HEK293 (cell line): ENCODE results near the gene CPTP.
"Not testable (repeated sequence)": the region's sequence is repeated elsewhere in the genome, so short reads cannot be mapped to it uniquely, and the experiment has no call there.

Experiments used
- CTCF ChIA-PET: fragments of 350-600 bp; formaldehyde crosslinking; extraction: SDS; loops from one replicate; lab custom pipeline; 2021; ENCODE audit warnings: antibody characterized with exemption; lab: Yijun Ruan, JAX
- POLR2A ChIA-PET: fragments of 300-600 bp; formaldehyde crosslinking; extraction: SDS; loops from one replicate; lab custom pipeline; 2020; ENCODE audit warnings: antibody characterized with exemption, inconsistent platforms; lab: Yijun Ruan, JAX
- H3K27ac ChIP-seq: fragments of 200-500 bp; sonication (Bioruptor generic); 2 replicates; pipeline ENCODE4 v1.5.1; 2014; ENCODE audit warnings: low read depth, low read length, control low read depth, inconsistent platforms; ENCODE audit errors: extremely low read depth
- H3K36me3 ChIP-seq, 2 experiments: fragments of 200-500 bp in 1 of 2; sonication (Bioruptor generic) in 1 of 2; 1 replicate in 1 of 2; 2 replicates in 1 of 2; pipeline ENCODE4 v1.5.1; 2014 to 2017; ENCODE audit warnings: inconsistent platforms in 2 of 2, low read length in 2 of 2; ENCODE audit not compliant: control insufficient read depth in 2 of 2, insufficient read depth in 1 of 2
- H3K4me1 ChIP-seq: fragments of 200-500 bp; sonication (Bioruptor generic); 2 replicates; pipeline ENCODE4 v1.5.1; 2014; ENCODE audit warnings: mild to moderate bottlenecking, low read length, inconsistent platforms; ENCODE audit not compliant: control insufficient read depth, insufficient read depth
- H3K4me3 ChIP-seq: 2 replicates; pipeline ENCODE4 v1.5.1; 2011; ENCODE audit warnings: low read depth, mild to moderate bottlenecking, control low read depth, low read length, moderate library complexity
- H3K9me3 ChIP-seq: fragments of 200-500 bp; sonication (Bioruptor generic); 2 replicates; pipeline ENCODE4 v1.5.1; 2014; ENCODE audit warnings: low read depth, low read length, inconsistent platforms; ENCODE audit not compliant: control insufficient read depth, insufficient read depth
- BCL11B ChIP-seq: fragments of 450-650 bp; formaldehyde crosslinking; IDR thresholded peaks from 2 replicates; pipeline ENCODE4 v1.5.1; 2016; ENCODE audit warnings: low read depth, missing biosample characterization, missing genetic modification characterization
- KLF1 ChIP-seq: fragments of 450-650 bp; formaldehyde crosslinking; IDR thresholded peaks from 2 replicates; pipeline ENCODE4 v1.5.1; 2016; ENCODE audit warnings: missing biosample characterization, missing genetic modification characterization
- KLF9 ChIP-seq: fragments of 450-650 bp; formaldehyde crosslinking; IDR thresholded peaks from 2 replicates; pipeline ENCODE4 v1.5.1; 2016; ENCODE audit warnings: missing biosample characterization, missing genetic modification characterization, low read depth
- PRDM6 ChIP-seq: fragments of 450-650 bp; formaldehyde crosslinking; IDR thresholded peaks from 2 replicates; pipeline ENCODE4 v1.5.1; 2017; ENCODE audit warnings: missing biosample characterization, missing genetic modification characterization
- SP7 ChIP-seq: fragments of 450-650 bp; formaldehyde crosslinking; IDR thresholded peaks from 2 replicates; pipeline ENCODE4 v1.5.1; 2016; ENCODE audit warnings: missing biosample characterization, missing genetic modification characterization
- ZNF146 ChIP-seq: fragments of 450-650 bp; formaldehyde crosslinking; IDR thresholded peaks from 2 replicates; pipeline ENCODE4 v1.5.1; 2016; ENCODE audit warnings: missing biosample characterization, missing genetic modification characterization
- ZNF202 ChIP-seq: fragments of 450-650 bp; formaldehyde crosslinking; IDR thresholded peaks from 2 replicates; pipeline ENCODE4 v1.5.1; 2016; ENCODE audit warnings: missing biosample characterization, missing genetic modification characterization, borderline replicate concordance
- ZNF48 ChIP-seq: fragments of 450-650 bp; formaldehyde crosslinking; IDR thresholded peaks from 2 replicates; pipeline ENCODE4 v1.5.1; 2016; ENCODE audit warnings: missing biosample characterization, missing genetic modification characterization
- ZNF501 ChIP-seq: fragments of 450-650 bp; formaldehyde crosslinking; IDR thresholded peaks from 2 replicates; pipeline ENCODE4 v1.5.1; 2016; ENCODE audit warnings: missing biosample characterization, missing genetic modification characterization
- ZNF600 ChIP-seq: fragments of 450-650 bp; formaldehyde crosslinking; IDR thresholded peaks from 2 replicates; pipeline ENCODE4 v1.5.1; 2016; ENCODE audit warnings: missing biosample characterization, missing genetic modification characterization
- ZNF629 ChIP-seq: fragments of 450-650 bp; formaldehyde crosslinking; IDR thresholded peaks from 2 replicates; pipeline ENCODE4 v1.5.1; 2017; ENCODE audit warnings: missing biosample characterization, missing genetic modification characterization
- ZSCAN4 ChIP-seq: fragments of 450-650 bp; formaldehyde crosslinking; IDR thresholded peaks from 2 replicates; pipeline ENCODE4 v1.5.1; 2017; ENCODE audit warnings: missing biosample characterization, missing genetic modification characterization
- TF ChIP-seq, protein P1 (sequence below): fragments of 450-650 bp; formaldehyde crosslinking; IDR thresholded peaks from 2 replicates; pipeline ENCODE4 v1.5.1; 2016; ENCODE audit warnings: missing biosample characterization, missing genetic modification characterization
- TF ChIP-seq, protein P2 (sequence below): fragments of 450-650 bp; formaldehyde crosslinking; IDR thresholded peaks from 2 replicates; pipeline ENCODE4 v1.5.1; 2016; ENCODE audit warnings: missing biosample characterization, missing genetic modification characterization

CPTP gene

DNA sequence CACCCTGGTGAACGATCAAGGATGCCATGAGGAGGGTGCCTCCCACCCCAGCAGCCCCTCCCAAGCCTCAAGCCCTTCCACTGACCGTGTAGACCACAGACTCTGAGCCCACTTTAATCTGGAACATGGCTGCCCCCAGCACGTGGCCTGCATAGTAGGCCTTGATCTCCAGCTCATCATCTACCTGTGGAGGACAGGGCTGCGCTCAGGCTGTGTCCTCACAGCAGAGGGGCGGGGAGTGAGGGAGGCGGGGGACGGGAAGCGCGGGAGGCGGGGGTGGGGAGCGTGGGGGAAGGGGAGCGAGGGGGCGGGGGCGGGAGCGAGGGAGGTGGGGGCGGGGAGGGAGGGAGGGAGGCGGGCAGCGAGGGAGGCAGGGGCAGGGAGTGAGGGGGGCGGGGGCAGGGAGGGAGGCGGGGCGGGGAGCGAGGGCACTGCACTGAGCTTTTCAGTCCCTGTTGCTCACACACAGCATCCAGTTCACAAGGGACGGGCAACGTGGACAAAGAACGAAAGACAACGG lies 9.1 kb upstream of the CPTP start:
- ChIA-PET CTCF (no interaction called here), POLR2A (interaction anchor here (0.5 to 1.3 kb wide), 2 partner anchors 14 to 28 kb away, joined by 3 to 4 read pairs; no protein-coding TSS in a partner anchor)
- no peak for TF ChIP-seq KLF9 (tag by site-specific recombination)
- no peak for TF ChIP-seq PRDM6 (tag by site-specific recombination)
- no peak for TF ChIP-seq KLF1 (tag by site-specific recombination)
- TF ChIP-seq ZNF48 (tag by site-specific recombination): no peak
- no peak for TF ChIP-seq ZNF202 (tag by site-specific recombination)
- no peak for TF ChIP-seq BCL11B (tag by site-specific recombination)
- TF ChIP-seq SP7 (tag by site-specific recombination): no peak
- no peak for TF ChIP-seq ZNF629 (tag by site-specific recombination)
- no peak for TF ChIP-seq ZNF501 (tag by site-specific recombination)
- TF ChIP-seq, protein P1, sequence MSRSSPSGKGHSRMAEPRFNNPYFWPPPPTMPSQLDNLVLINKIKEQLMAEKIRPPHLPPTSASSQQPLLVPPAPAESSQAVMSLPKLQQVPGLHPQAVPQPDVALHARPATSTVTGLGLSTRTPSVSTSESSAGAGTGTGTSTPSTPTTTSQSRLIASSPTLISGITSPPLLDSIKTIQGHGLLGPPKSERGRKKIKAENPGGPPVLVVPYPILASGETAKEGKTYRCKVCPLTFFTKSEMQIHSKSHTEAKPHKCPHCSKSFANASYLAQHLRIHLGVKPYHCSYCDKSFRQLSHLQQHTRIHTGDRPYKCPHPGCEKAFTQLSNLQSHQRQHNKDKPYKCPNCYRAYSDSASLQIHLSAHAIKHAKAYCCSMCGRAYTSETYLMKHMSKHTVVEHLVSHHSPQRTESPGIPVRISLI (tag by site-specific recombination): no peak
- TF ChIP-seq ZSCAN4: no peak
- TF ChIP-seq, protein P2, sequence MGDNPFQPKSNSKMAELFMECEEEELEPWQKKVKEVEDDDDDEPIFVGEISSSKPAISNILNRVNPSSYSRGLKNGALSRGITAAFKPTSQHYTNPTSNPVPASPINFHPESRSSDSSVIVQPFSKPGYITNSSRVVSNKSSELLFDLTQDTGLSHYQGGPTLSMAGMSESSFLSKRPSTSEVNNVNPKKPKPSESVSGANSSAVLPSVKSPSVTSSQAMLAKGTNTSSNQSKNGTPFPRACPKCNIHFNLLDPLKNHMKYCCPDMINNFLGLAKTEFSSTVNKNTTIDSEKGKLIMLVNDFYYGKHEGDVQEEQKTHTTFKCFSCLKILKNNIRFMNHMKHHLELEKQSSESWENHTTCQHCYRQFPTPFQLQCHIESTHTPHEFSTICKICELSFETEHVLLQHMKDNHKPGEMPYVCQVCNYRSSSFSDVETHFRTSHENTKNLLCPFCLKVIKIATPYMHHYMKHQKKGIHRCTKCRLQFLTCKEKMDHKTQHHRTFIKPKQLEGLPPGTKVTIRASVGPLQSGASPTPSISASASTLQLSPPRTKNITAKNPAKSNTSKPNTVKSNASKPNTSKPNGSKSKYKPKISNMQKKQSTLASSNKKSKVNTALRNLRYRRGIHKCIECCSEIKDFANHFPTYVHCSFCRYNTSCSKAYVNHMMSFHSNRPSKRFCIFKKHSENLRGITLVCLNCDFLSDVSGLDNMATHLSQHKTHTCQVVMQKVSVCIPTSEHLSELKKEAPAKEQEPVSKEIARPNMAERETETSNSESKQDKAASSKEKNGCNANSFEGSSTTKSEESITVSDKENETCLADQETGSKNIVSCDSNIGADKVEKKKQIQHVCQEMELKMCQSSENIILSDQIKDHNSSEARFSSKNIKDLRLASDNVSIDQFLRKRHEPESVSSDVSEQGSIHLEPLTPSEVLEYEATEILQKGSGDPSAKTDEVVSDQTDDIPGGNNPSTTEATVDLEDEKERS (tag by site-specific recombination): no peak
- TF ChIP-seq ZNF146 (tag by site-specific recombination): no peak
- peaks cover 17% of the 10 kb centered on the region for H3K4me1 ChIP-seq
- no peaks in the 10 kb centered on the region for H3K9me3 ChIP-seq
- peaks cover 20 to 83% of the 10 kb centered on the region in 2 experiments for H3K36me3 ChIP-seq
- no peak overlapping the region for H3K27ac ChIP-seq
- H3K4me3 ChIP-seq: no peak overlapping the region

- peaks cover 20 to 83% of the 10 kb centered on the region in 2 experiments for H3K36me3 ChIP-seq
- peaks cover 17% of the 10 kb centered on the region for H3K4me1 ChIP-seq
- peak; percentile 30; the same call in 1 of the 2 replicates for TF ChIP-seq ZNF600 (tag by site-specific recombination)
- TF ChIP-seq KLF1 (tag by site-specific recombination): peak; percentile 44; the same call in 1 of the 2 replicates
- POLR2A ChIA-PET: interaction anchor here (1.3 kb wide), 2 partner anchors 9 to 27 kb away, joined by 3 read pairs; no protein-coding TSS in a partner anchor
- H3K9me3 ChIP-seq, H3K27ac ChIP-seq, H3K4me3 ChIP-seq, CTCF ChIA-PET: not testable (repeated sequence)
These were observed 8.4 kb upstream of the CPTP start for GRCh38 chr1:1316199-1316598.
